Memory B cell (primary cell): ENCODE data around the gene LMTK2.
A peak's percentile ranks its signal among the peaks of the same experiment; 100 is the strongest.

ENCODE experiments used
- ATAC-seq: fragments of 150-1000 bp; cut with Tn5 transposase; 2 replicates; pipeline ENCODE4 v1.10.0; 2021; ENCODE audit warnings: low read depth, mild to moderate bottlenecking, moderate library complexity
- DNase-seq, 2 donors: peaks; one replicate each; pipeline ENCODE4 v3.0.0; 2022; ENCODE audit warnings: low spot score in 2 of 2
- H3K27ac Mint-ChIP-seq: one replicate; pipeline ENCODE4 v1.8.0; 2022; ENCODE audit warnings: mild to moderate bottlenecking, moderate library complexity, mixed read lengths
- H3K27me3 Mint-ChIP-seq: one replicate; pipeline ENCODE4 v1.8.0; 2022; ENCODE audit warnings: mixed read lengths
- H3K36me3 Mint-ChIP-seq: one replicate; pipeline ENCODE4 v1.8.0; 2022; ENCODE audit warnings: mild to moderate bottlenecking, mixed read lengths
- H3K4me1 Mint-ChIP-seq: one replicate; pipeline ENCODE4 v1.8.0; 2022; ENCODE audit warnings: mixed read lengths
- H3K4me3 Mint-ChIP-seq: one replicate; pipeline ENCODE4 v1.8.0; 2022; ENCODE audit warnings: mild to moderate bottlenecking, moderate library complexity, mixed read lengths
- H3K9me3 Mint-ChIP-seq: one replicate; pipeline ENCODE4 v1.8.0; 2022; ENCODE audit warnings: mixed read lengths

LMTK2 gene

GRCh38 chr7:98136423-98136822 lies 29.8 kb downstream of the LMTK2 start:
- no peak for ATAC-seq
- no peak for DNase-seq
- no peak overlapping the region for H3K27ac Mint-ChIP-seq
- peaks cover 13% of the 10 kb centered on the region for H3K27me3 Mint-ChIP-seq
- peaks cover 40% of the 10 kb centered on the region for H3K4me1 Mint-ChIP-seq
- H3K9me3 Mint-ChIP-seq, result no peaks in the 10 kb centered on the region
- H3K4me3 Mint-ChIP-seq, result no peak overlapping the region
- H3K36me3 Mint-ChIP-seq, result peaks cover 17% of the 10 kb centered on the region

- no peak overlapping the region for H3K4me3 Mint-ChIP-seq
- peaks cover 21% of the 10 kb centered on the region for H3K36me3 Mint-ChIP-seq
- no peak for ATAC-seq
- no peak overlapping the region for H3K27ac Mint-ChIP-seq
- H3K4me1 Mint-ChIP-seq, result peaks cover 35% of the 10 kb centered on the region
- DNase-seq, result no peak
- H3K27me3 Mint-ChIP-seq, result peaks cover 13% of the 10 kb centered on the region
- no peaks in the 10 kb centered on the region for H3K9me3 Mint-ChIP-seq
These were observed 30.6 kb downstream of the LMTK2 start for GRCh38 chr7:98137134-98137825.

- peak; percentile 26 to 58 for DNase-seq
- Mint-ChIP-seq H3K27ac (no peak overlapping the region), H3K4me3 (no peak overlapping the region), H3K4me1 (peaks cover 33% of the 10 kb centered on the region), H3K27me3 (peaks cover 13% of the 10 kb centered on the region), H3K9me3 (no peaks in the 10 kb centered on the region), H3K36me3 (peaks cover 26% of the 10 kb centered on the region)
- ATAC-seq, result peak; percentile 84
These were observed 31.1 kb downstream of the LMTK2 start for GRCh38 chr7:98137826-98138151.

GRCh38 chr7:98138672-98139071 lies 32.0 kb downstream of the LMTK2 start:
- ATAC-seq (no peak), DNase-seq (no peak)
- Mint-ChIP-seq H3K4me1 (peaks cover 26% of the 10 kb centered on the region), H3K27me3 (peaks cover 10% of the 10 kb centered on the region), H3K27ac (no peak overlapping the region), H3K4me3 (no peak overlapping the region), H3K9me3 (no peaks in the 10 kb centered on the region), H3K36me3 (peaks cover 34% of the 10 kb centered on the region)

- peaks cover 51% of the 10 kb centered on the region for H3K36me3 Mint-ChIP-seq
These were observed 36.0 kb downstream of the LMTK2 start for GRCh38 chr7:98142658-98143057.

GRCh38 chr7:98148607-98149006 lies 41.9 kb downstream of the LMTK2 start:
- peaks cover 47% of the 10 kb centered on the region for H3K36me3 Mint-ChIP-seq
- H3K27me3 Mint-ChIP-seq, result peaks cover 3% of the 10 kb centered on the region
- peaks cover 5% of the 10 kb centered on the region for H3K9me3 Mint-ChIP-seq
- H3K4me1 Mint-ChIP-seq, result no peaks in the 10 kb centered on the region
- no peak overlapping the region for H3K4me3 Mint-ChIP-seq
- ATAC-seq (no peak), DNase-seq (no peak)
- no peak overlapping the region for H3K27ac Mint-ChIP-seq

More at GRCh38 chr7:98142658-98143057, 36.0 kb downstream of the LMTK2 start:
- Mint-ChIP-seq H3K9me3 (peaks cover 5% of the 10 kb centered on the region), H3K27ac (no peak overlapping the region), H3K4me3 (no peak overlapping the region), H3K27me3 (peaks cover 6% of the 10 kb centered on the region), H3K4me1 (peaks cover 4% of the 10 kb centered on the region)
- ATAC-seq, result no peak
- no peak for DNase-seq

- ATAC-seq, result no peak
- H3K36me3 Mint-ChIP-seq, result peaks cover 50% of the 10 kb centered on the region
- H3K4me1 Mint-ChIP-seq, result no peaks in the 10 kb centered on the region
- peaks cover 3% of the 10 kb centered on the region for H3K27me3 Mint-ChIP-seq
- peaks cover 5% of the 10 kb centered on the region for H3K9me3 Mint-ChIP-seq
- no peak overlapping the region for H3K4me3 Mint-ChIP-seq
- H3K27ac Mint-ChIP-seq, result no peak overlapping the region
- DNase-seq, result no peak
These were observed 42.5 kb downstream of the LMTK2 start for GRCh38 chr7:98149116-98149692.

DNA sequence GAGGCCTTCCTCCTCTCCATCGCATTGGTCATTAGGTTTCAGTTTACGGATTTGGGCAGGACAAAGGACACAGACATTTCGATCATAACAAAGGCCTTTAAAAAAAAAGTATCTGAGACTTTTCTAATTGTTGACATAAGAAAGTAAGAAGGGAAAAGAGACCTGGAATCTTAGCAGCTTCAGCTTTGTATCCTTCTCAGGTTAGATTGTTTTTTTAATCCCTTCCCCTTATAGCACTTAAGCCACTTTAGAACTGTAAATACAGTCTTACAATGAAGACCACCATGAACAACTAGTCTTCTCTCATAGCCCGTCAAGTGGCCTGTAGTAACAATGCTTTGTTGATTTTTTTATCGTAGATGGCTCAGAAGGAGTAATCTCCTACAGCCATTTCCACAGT lies 45.2 kb downstream of the LMTK2 start:
- peaks cover 3% of the 10 kb centered on the region for H3K27me3 Mint-ChIP-seq
- H3K4me3 Mint-ChIP-seq, result no peak overlapping the region
- DNase-seq (no peak), ATAC-seq (no peak)
- H3K27ac Mint-ChIP-seq, result no peak overlapping the region
- no peaks in the 10 kb centered on the region for H3K9me3 Mint-ChIP-seq
- no peaks in the 10 kb centered on the region for H3K4me1 Mint-ChIP-seq
- peaks cover 58% of the 10 kb centered on the region for H3K36me3 Mint-ChIP-seq

DNA sequence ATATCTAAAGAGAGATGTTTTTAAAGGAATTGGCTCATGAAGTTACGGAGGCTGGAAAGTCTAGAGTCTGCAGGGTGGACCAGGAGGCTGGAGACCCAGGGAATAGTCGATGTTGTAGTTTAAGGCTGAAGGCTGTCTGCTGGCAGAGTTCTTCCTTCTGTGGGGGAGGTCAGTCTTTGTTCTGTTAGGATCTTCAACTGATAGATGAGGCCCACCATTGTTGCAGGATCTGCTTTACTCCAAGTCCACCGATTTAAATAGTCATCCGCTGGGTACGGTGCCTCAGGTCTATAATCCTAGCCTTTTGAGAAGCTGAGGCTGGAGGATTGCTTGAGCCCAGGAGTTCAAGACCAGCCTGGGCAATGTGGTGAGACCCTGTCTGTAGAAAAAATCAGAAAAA lies 50.0 kb downstream of the LMTK2 start:
- no peaks in the 10 kb centered on the region for H3K4me1 Mint-ChIP-seq
- peaks cover 52% of the 10 kb centered on the region for H3K36me3 Mint-ChIP-seq
- H3K4me3 Mint-ChIP-seq, result no peak overlapping the region
- no peak overlapping the region for H3K27ac Mint-ChIP-seq
- DNase-seq, result no peak
- no peaks in the 10 kb centered on the region for H3K27me3 Mint-ChIP-seq
- H3K9me3 Mint-ChIP-seq, result no peaks in the 10 kb centered on the region
- no peak for ATAC-seq

GRCh38 chr7:98157761-98158160 lies 51.1 kb downstream of the LMTK2 start:
- Mint-ChIP-seq H3K36me3 (peaks cover 42% of the 10 kb centered on the region), H3K27me3 (no peaks in the 10 kb centered on the region), H3K4me3 (no peak overlapping the region), H3K27ac (no peak overlapping the region), H3K9me3 (no peaks in the 10 kb centered on the region), H3K4me1 (peaks cover 3% of the 10 kb centered on the region)
- ATAC-seq (no peak), DNase-seq (no peak)

GRCh38 chr7:98162758-98163157 lies 56.1 kb downstream of the LMTK2 start:
- H3K9me3 Mint-ChIP-seq, result no peaks in the 10 kb centered on the region
- peak; percentile 70 for ATAC-seq
- H3K4me3 Mint-ChIP-seq, result no peak overlapping the region

DNA sequence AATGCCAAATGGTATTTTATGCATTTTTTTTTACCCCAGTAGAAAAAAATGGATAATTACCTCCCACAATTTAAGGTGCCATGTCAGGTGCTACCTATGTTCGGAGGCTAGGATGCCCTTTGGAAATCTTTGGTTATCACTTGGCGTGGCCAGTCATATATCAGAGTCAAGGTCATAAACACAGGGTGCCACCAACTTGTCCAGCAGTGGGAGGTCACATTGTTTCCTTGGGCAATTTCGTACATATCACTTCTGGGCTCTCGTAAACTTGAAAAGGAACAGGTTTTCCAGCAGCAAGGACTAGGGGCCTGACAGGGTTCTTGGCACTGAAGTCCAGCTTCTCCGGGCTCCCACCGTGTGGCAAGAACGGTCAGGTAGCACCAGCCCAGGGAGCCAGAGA lies 56.6 kb downstream of the LMTK2 start:
- Mint-ChIP-seq H3K9me3 (no peaks in the 10 kb centered on the region), H3K27ac (no peak overlapping the region), H3K4me1 (peaks cover 11% of the 10 kb centered on the region), H3K4me3 (no peak overlapping the region), H3K36me3 (peaks cover 11% of the 10 kb centered on the region), H3K27me3 (no peaks in the 10 kb centered on the region)
- ATAC-seq (no peak), DNase-seq (no peak)

More at GRCh38 chr7:98162758-98163157, 56.1 kb downstream of the LMTK2 start:
- peaks cover 7% of the 10 kb centered on the region for H3K4me1 Mint-ChIP-seq
- DNase-seq, result peak in 1 of 2 donors; percentile 13
- no peak overlapping the region for H3K27ac Mint-ChIP-seq
- H3K36me3 Mint-ChIP-seq, result peaks cover 12% of the 10 kb centered on the region
- H3K27me3 Mint-ChIP-seq, result no peaks in the 10 kb centered on the region

DNA sequence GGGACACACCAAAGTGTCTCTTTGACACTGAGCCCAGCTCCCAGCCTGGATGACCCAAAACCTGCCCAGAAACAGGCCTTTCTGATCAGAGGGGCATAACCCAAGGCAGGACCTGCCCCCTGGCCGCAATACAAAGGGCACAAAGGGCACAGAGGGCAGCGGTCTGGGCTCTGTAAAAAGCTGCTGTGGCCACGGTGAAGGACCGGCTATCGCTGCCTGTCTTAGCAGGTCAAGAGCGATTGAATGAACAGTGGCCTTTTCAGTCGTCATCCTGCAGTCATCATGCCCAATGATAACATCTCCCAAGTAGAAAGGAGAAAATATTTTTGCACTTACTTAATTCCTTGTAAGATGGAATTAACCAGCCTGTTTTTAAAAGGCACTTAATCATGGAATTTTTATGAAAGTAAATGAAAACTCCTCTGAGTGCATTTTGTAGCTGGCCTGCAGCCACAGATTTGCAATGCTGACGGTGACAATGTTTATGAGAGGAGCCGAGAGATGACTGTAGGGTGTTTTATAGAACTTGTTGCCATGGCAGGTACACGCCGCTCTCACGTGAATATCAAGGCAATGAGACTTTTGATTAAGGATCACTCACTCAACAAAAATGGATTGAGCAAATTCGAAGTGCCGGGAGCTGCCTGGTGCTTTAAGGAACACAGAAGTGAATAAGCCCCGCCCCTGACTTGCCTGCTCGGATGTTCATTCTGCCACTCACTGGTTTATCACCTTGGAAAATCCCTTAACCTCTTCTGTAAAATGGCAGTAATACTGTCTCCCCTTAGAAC lies 57.2 kb downstream of the LMTK2 start:
- DNase-seq, result no peak
- Mint-ChIP-seq H3K4me3 (no peak overlapping the region), H3K4me1 (peaks cover 11% of the 10 kb centered on the region), H3K27me3 (no peaks in the 10 kb centered on the region), H3K27ac (no peak overlapping the region), H3K9me3 (no peaks in the 10 kb centered on the region), H3K36me3 (peaks cover 11% of the 10 kb centered on the region)
- no peak for ATAC-seq

DNA sequence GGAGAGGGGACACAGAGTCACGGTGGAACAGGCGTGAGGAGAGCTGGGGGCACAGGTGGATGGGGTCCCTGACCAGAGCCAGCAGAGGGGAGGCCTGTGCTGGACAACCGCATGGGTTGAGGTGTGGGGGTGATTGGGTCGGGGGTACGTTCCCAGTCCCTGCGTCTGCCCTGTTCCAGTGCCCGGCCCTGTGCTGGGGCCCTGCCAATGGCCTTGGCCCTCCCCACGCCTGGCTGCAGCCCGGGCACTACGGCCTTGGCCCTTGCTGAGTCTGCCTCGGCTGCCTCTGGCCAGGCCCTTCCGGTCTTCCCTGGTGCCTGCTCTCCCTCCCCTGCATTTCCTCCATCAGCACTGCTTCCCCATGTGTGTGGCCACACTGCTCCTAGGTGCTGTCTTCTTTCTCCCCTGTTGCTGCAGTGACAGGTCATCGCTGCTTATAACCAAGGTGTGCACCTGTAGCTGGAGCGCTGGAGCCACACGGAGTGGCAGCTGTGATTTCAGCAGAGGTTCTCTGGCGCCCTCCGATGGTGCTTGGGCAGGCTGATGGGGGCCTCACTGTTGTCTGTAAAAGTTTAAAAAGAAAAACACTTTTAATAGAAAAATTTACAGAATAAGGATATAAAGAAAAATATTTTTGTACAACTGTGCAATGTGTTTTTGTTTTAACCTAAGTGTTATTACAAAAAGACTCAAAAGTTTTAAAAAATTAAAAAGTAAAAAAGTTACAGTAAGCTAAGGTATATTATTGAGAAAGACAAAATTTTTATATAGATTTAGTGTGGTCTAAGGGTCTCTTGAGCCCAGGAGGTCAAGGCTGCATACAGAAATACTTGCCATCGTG lies 59.4 kb downstream of the LMTK2 start:
- H3K4me3 Mint-ChIP-seq, result no peak overlapping the region
- peaks cover 11% of the 10 kb centered on the region for H3K4me1 Mint-ChIP-seq
- no peaks in the 10 kb centered on the region for H3K27me3 Mint-ChIP-seq
- no peaks in the 10 kb centered on the region for H3K9me3 Mint-ChIP-seq
- H3K27ac Mint-ChIP-seq, result no peak overlapping the region
- DNase-seq (peak; percentile 49 to 50), ATAC-seq (peak; percentile 82)
- H3K36me3 Mint-ChIP-seq, result peaks cover 6% of the 10 kb centered on the region
